GM21367 (cell line): ENCODE results near the gene HOXB5.

Experiments used
- ATAC-seq: cut with Tn5 transposase; IDR thresholded peaks from one replicate; pipeline ENCODE4 v1.9.1; 2021; ENCODE audit not compliant: unreplicated experiment

HOXB5 gene

GRCh38 chr17:48630009-48630924, 36.7 kb upstream of the HOXB5 start:
- ATAC-seq = no peak

GRCh38 chr17:48629411-48629759, 35.8 kb upstream of the HOXB5 start:
- no peak for ATAC-seq

- ATAC-seq = no peak
Observed at GRCh38 chr17:48628649-48629410, 35.3 kb upstream of the HOXB5 start.

GRCh38 chr17:48627623-48628521, 34.3 kb upstream of the HOXB5 start:
- no peak for ATAC-seq

GRCh38 chr17:48627118-48627597, 33.6 kb upstream of the HOXB5 start:
- ATAC-seq = no peak

GRCh38 chr17:48626245-48627117, 32.9 kb upstream of the HOXB5 start, which contains the start of gene HOXB9:
Gene HOXB9 (minus strand): TSS chr17:48626358. CDS start chr17:48626269, 89 bp downstream.
- no peak for ATAC-seq

- ATAC-seq = no peak
Observed at GRCh38 chr17:48625495-48626244, 32.1 kb upstream of the HOXB5 start.

GRCh38 chr17:48624544-48625494, 31.2 kb upstream of the HOXB5 start:
- no peak for ATAC-seq

GRCh38 chr17:48624118-48624517, 30.5 kb upstream of the HOXB5 start:
- no peak for ATAC-seq

GRCh38 chr17:48623583-48623982, 30.0 kb upstream of the HOXB5 start:
- ATAC-seq = no peak

GRCh38 chr17:48622857-48623256, 29.3 kb upstream of the HOXB5 start:
- ATAC-seq = no peak

- ATAC-seq = no peak
Observed at GRCh38 chr17:48621410-48622392, 28.1 kb upstream of the HOXB5 start.

- no peak for ATAC-seq
Observed at GRCh38 chr17:48620461-48621139, 27.0 kb upstream of the HOXB5 start.

GRCh38 chr17:48619826-48620449, 26.4 kb upstream of the HOXB5 start:
- ATAC-seq = no peak

GRCh38 chr17:48618256-48618896, 24.8 kb upstream of the HOXB5 start:
- no peak for ATAC-seq
